Measurements from ENCODE around the gene NXPH1. TPM values are rescaled to one million over a fixed set of nuclear protein-coding genes. Genes with fewer than 3 reads are reported as not detected.

The NXPH1 gene
- total and polyA plus RNA-seq, 9 of the 15 experiments (the other 6 are each of a cell fraction or from before 2014, with no cell fraction given) = 0.16 TPM; not detected in 8

- no peak for TF ChIP-seq SETDB1 (IDR thresholded peaks at IDR 0.05; ENCODE audit: low read length)
- no peak for TF ChIP-seq NFIX (CRISPR knock-in tag; IDR thresholded peaks at IDR 0.05; ENCODE audit: low read depth)
- peak in 2 of 3 experiments; percentile 13 to 44; a peak in 3 of 6 replicates for TF ChIP-seq CTCF (IDR thresholded peaks at IDR 0.05 in 2 of 3, conservative IDR thresholded peaks at IDR 0.05 in 1 of 3; ENCODE audit: insufficient read depth in 2 of 3, low read depth in 1 of 3, low read length in 3 of 3)
- peak; percentile 99 for TF ChIP-seq REST (IDR thresholded peaks at IDR 0.05; ENCODE audit: borderline replicate concordance)
- TF ChIP-seq REST (CRISPR knock-in tag; IDR thresholded peaks at IDR 0.05; ENCODE audit: low read depth) = peak; percentile 97
- no peak for TF ChIP-seq E2F3 (CRISPR knock-in tag; IDR thresholded peaks at IDR 0.05)
- TF ChIP-seq ZNF134 (CRISPR knock-in tag; conservative IDR thresholded peaks at IDR 0.05) = no peak
- TF ChIP-seq ZFPM2 (CRISPR knock-in tag; IDR thresholded peaks at IDR 0.05) = no peak
- TF ChIP-seq FOXJ2 (tag; IDR thresholded peaks at IDR 0.05) = no peak
- TF ChIP-seq PRMT5 (CRISPR knock-in tag; IDR thresholded peaks at IDR 0.05) = peak; percentile 54; the same call in 1 of the 2 replicates
- TF ChIP-seq TEAD1 (CRISPR knock-in tag; IDR thresholded peaks at IDR 0.05) = no peak
- no peak for TF ChIP-seq ETV6 (IDR thresholded peaks at IDR 0.05; ENCODE audit: borderline replicate concordance in 1 of 2, low read depth in 2 of 2, low read length in 1 of 2)
- no peak for TF ChIP-seq ETV6 (CRISPR knock-in tag; IDR thresholded peaks at IDR 0.05; ENCODE audit: borderline replicate concordance)
- no peak for TF ChIP-seq U2AF1 (optimal IDR thresholded peaks at IDR 0.05; ENCODE audit: low read depth, low read length)
- TF ChIP-seq YBX1 (IDR thresholded peaks at IDR 0.05) = no peak
- peak; percentile 17 to 71 for TF ChIP-seq E2F6 (IDR thresholded peaks at IDR 0.05; ENCODE audit: borderline replicate concordance in 1 of 2, extremely low read depth in 1 of 2, insufficient read depth in 1 of 2, insufficient read length in 1 of 2, low read depth in 1 of 2, low read length in 1 of 2, poor library complexity in 1 of 2, severe bottlenecking in 1 of 2)
- TF ChIP-seq ZNF282 (CRISPR knock-in tag; IDR thresholded peaks at IDR 0.05) = no peak
Measured at GRCh38 chr7:8433477-8434289, at the start of gene NXPH1 (continued).
